Endothelial cell of umbilical vein (primary cell): ENCODE measurements around the gene ZNF24. TPM values are rescaled to one million over a fixed set of nuclear protein-coding genes. Genes with fewer than 3 reads are reported as not detected.
A peak's percentile ranks its signal among the peaks of the same experiment; 100 is the strongest.

Source experiments
- BruUV-seq: library from RNA; stranded (reverse); fragments of 400-500 nt; replicated peaks from 2 replicates; lab custom pipeline; 2021; lab: Mats Ljungman, UMichigan
- CTCF ChIA-PET: fragments of 300-600, 350-600 bp; sonication (Branson Sonifier 250); formaldehyde crosslinking; loops from one replicate; lab custom pipeline; 2021; ENCODE audit warnings: antibody characterized with exemption, inconsistent platforms; lab: Charles Lee
- POLR2A ChIA-PET: fragments of 300-600, 350-600 bp; sonication (Branson Sonifier 250); formaldehyde crosslinking; loops from one replicate; lab custom pipeline; 2021; ENCODE audit warnings: antibody characterized with exemption, inconsistent platforms; lab: Charles Lee
- DNase-seq: peaks from one replicate; pipeline ENCODE4 v3.0.0-alpha.2; 2011; ENCODE audit warnings: low read depth, low spot score
- FAIRE-seq: peaks from 2 replicates; lab custom pipeline; 2011; peaks lifted over from hg19 to GRCh38; lab: Jason Lieb, UNC
- H2AFZ ChIP-seq: 2 replicates; pipeline ENCODE4 v1.6.0; 2012; ENCODE audit warnings: low read depth, low read length, control low read depth, inconsistent platforms
- H3K27ac ChIP-seq: 2 replicates; pipeline ENCODE4 v1.5.1; 2011; ENCODE audit warnings: low read depth, mild to moderate bottlenecking, control low read depth, low read length, moderate library complexity; ENCODE audit not compliant: insufficient read depth
- H3K27me3 ChIP-seq, 2 experiments: 2 replicates each; pipeline versions ENCODE4 v1.6.0 to v1.6.1; 2011; ENCODE audit warnings: low read length in 2 of 2, mixed read lengths in 1 of 2; ENCODE audit not compliant: control insufficient read depth in 2 of 2, insufficient read depth in 2 of 2
- H3K36me3 ChIP-seq, 2 experiments: 2 replicates in 1 of 2; 3 replicates in 1 of 2; pipeline ENCODE4 v1.5.1; 2011; ENCODE audit warnings: low read length in 2 of 2, mild to moderate bottlenecking in 1 of 2, moderate library complexity in 1 of 2; ENCODE audit not compliant: control insufficient read depth in 2 of 2, insufficient read depth in 2 of 2; ENCODE audit errors: extremely low read depth in 1 of 2
- H3K4me1 ChIP-seq: 3 replicates; pipeline ENCODE4 v1.5.1; 2011; ENCODE audit warnings: mild to moderate bottlenecking, low read length; ENCODE audit not compliant: control insufficient read depth, insufficient read depth; ENCODE audit errors: extremely low read depth
- H3K4me2 ChIP-seq: 2 replicates; pipeline ENCODE4 v1.6.1; 2011; ENCODE audit warnings: low read length, control low read depth, mixed read lengths; ENCODE audit not compliant: insufficient read depth
- H3K4me3 ChIP-seq, 3 experiments: fragments of 200-600 bp in 1 of 3; sonication (generic), shearing (Covaris generic) in 1 of 3; replicated peaks in 1 of 3; 2 replicates each; pipeline ENCODE4 v1.5.1; 2011 to 2016; ENCODE audit warnings: control low read depth in 3 of 3, low read length in 3 of 3, mild to moderate bottlenecking in 2 of 3, inconsistent platforms in 1 of 3, low read depth in 1 of 3, moderate library complexity in 1 of 3; ENCODE audit not compliant: insufficient read depth in 1 of 3
- H3K79me2 ChIP-seq: 2 replicates; pipeline ENCODE4 v1.6.0; 2012; ENCODE audit warnings: low read length, inconsistent platforms; ENCODE audit not compliant: control insufficient read depth, insufficient read depth
- H3K9ac ChIP-seq: replicated peaks from 2 replicates; pipeline ENCODE3; 2011; ENCODE audit warnings: low read length, control low read depth; ENCODE audit not compliant: insufficient read depth; ENCODE audit errors: extremely low read depth
- H3K9me1 ChIP-seq: replicated peaks from 3 replicates; pipeline ENCODE4 v1.6.0; 2011; ENCODE audit warnings: mild to moderate bottlenecking, low read length; ENCODE audit not compliant: control insufficient read depth, insufficient read depth; ENCODE audit errors: extremely low read depth
- H3K9me3 ChIP-seq: replicated peaks from 2 replicates; pipeline ENCODE4 v1.5.1; 2012; ENCODE audit warnings: low read length, inconsistent platforms; ENCODE audit not compliant: control insufficient read depth, insufficient read depth
- H4K20me1 ChIP-seq: replicated peaks from 2 replicates; pipeline ENCODE3; 2011; ENCODE audit warnings: mild to moderate bottlenecking, low read length; ENCODE audit not compliant: control insufficient read depth, insufficient read depth; ENCODE audit errors: extremely low read depth
- EZH2 ChIP-seq: IDR thresholded peaks from 2 replicates; pipeline ENCODE4 v1.6.1; 2012; ENCODE audit warnings: borderline replicate concordance, low read depth, mild to moderate bottlenecking, moderate library complexity, low read length, inconsistent platforms; ENCODE audit not compliant: severe bottlenecking
- FOS ChIP-seq: IDR thresholded peaks from 2 replicates; pipeline ENCODE4 v1.6.1; 2011; ENCODE audit warnings: mild to moderate bottlenecking, low read length, moderate library complexity, borderline replicate concordance; ENCODE audit not compliant: insufficient read depth
- GATA2 ChIP-seq: IDR thresholded peaks from 2 replicates; pipeline ENCODE4 v1.7.0; 2011; ENCODE audit warnings: low read depth, mild to moderate bottlenecking, moderate library complexity, mixed read lengths, low read length; ENCODE audit not compliant: insufficient read length, insufficient read depth
- JUN ChIP-seq: IDR thresholded peaks from 2 replicates; pipeline ENCODE4 v1.6.1; 2011; ENCODE audit warnings: borderline replicate concordance, low read depth; ENCODE audit not compliant: insufficient read length, insufficient read depth
- MYC ChIP-seq: IDR thresholded peaks from one replicate; pipeline ENCODE4 v1.6.1; 2011; ENCODE audit warnings: mild to moderate bottlenecking, low read depth, low read length
- POLR2A ChIP-seq: IDR thresholded peaks from 2 replicates; pipeline ENCODE4 v1.6.1; 2012; ENCODE audit warnings: low read depth, mild to moderate bottlenecking, control low read depth, low read length
- dilution Hi-C: fragments of 300-500 bp; cut with MboI; formaldehyde crosslinking; loops from one replicate; pipeline ENCODE4 v1.15.0; 2019; ENCODE audit warnings: low sequenced_read_pairs; ENCODE audit not compliant: extremely low pct_ligation_motif_present
- intact Hi-C: fragments of 100-400 bp; cut with micrococcal nuclease; formaldehyde crosslinking; loops from one replicate; pipeline ENCODE4 v1.10.0; 2022
- polyA plus RNA-seq, 4 experiments: library from polyadenylated mRNA; depleted of rRNA in 3 of 4; stranded (reverse) in 3 of 4; unstranded in 1 of 4; fragments of >200 nt; gene quantifications; 2 replicates each; pipeline versions ENCODE4 v1.2.1 to v1.2.3, GENCODE V29; 2011 to 2012; ENCODE audit warnings: missing spikeins in 1 of 4
- total RNA-seq: library from RNA; stranded (reverse); gene quantifications from 2 replicates; pipeline ENCODE4 v1.2.3, GENCODE V29; 2021
- TF ChIP-seq, protein P1 (sequence below): IDR thresholded peaks from 2 replicates; pipeline ENCODE4 v1.6.1; 2011; ENCODE audit not compliant: insufficient read depth, insufficient read length
- TF ChIP-seq, protein P2 (sequence below), 2 donors: IDR thresholded peaks; 1 replicate in 1 of 2; 2 replicates in 1 of 2; pipeline ENCODE4 v1.5.1; 2011; ENCODE audit warnings: low read length in 2 of 2, mild to moderate bottlenecking in 2 of 2, moderate library complexity in 2 of 2, control low read depth in 1 of 2, inconsistent platforms in 1 of 2, low read depth in 1 of 2; ENCODE audit not compliant: insufficient read depth in 1 of 2; ENCODE audit errors: extremely low read depth in 1 of 2

The ZNF24 gene
- total and polyA plus RNA-seq, 2 donors (not counting 3 experiments of a cell fraction or from before 2014, with no cell fraction given), result 10.3 to 40.2 TPM

DNA sequence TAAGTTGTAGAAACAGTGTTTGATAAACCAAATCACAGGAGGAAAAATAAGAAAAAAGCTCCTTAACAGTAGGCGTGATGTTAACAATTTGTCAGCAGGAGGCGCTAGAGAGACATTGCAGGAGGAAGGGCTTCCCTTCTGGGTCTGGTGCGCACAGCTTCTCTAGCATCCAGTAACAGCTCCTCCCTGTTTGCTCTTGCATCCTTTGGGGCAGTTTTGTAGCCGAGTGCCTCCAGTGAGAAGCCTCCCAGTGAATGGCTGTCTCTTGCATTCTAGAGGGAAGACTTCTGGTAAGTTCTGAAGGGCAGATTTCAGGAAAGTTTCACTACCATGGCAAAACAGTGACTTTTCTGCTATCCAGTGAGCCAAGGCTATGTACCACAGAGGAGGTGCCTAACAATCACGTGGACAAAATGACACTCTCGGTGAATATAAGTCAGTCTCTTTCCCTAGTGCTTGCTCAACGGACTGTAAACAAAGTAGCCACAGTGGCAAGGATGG lies 42.4 kb upstream of the ZNF24 start:
- intact Hi-C loops, result loop anchor here (1.0 to 10.0 kb wide), 9 partner anchors 22 to 708 kb away; partner anchors contain the start of genes GALNT1 and RMP24
- Histone ChIP-seq H4K20me1 (no peaks in the 10 kb centered on the region), H2AFZ (peak overlapping the region; percentile 58), H3K4me2 (no peak overlapping the region), H3K9me1 (no peaks in the 10 kb centered on the region), H3K4me3 (no peak overlapping the region), H3K27me3 (no peaks in the 10 kb centered on the region), H3K36me3 (no peaks in the 10 kb centered on the region), H3K9ac (no peak overlapping the region), H3K27ac (no peak overlapping the region), H3K79me2 (no peaks in the 10 kb centered on the region), H3K9me3 (no peaks in the 10 kb centered on the region), H3K4me1 (no peaks in the 10 kb centered on the region)
- dilution Hi-C loops, result no loop called here
- BruUV-seq, result no TSS peak
- ChIA-PET POLR2A (no interaction called here), CTCF (interaction anchor here (0.6 to 1.9 kb wide), 77 partner anchors 8 to 898 kb away, joined by 3 to 23 read pairs (median 4); partner anchors contain the start of genes INO80C, RMP24, ZNF24 and ZNF396)
- DNase-seq (peak; percentile 82), FAIRE-seq (peak; percentile 83)
- no peak for TF ChIP-seq GATA2
- TF ChIP-seq, protein P1, sequence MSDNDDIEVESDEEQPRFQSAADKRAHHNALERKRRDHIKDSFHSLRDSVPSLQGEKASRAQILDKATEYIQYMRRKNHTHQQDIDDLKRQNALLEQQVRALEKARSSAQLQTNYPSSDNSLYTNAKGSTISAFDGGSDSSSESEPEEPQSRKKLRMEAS, result no peak
- TF ChIP-seq, protein P2, sequence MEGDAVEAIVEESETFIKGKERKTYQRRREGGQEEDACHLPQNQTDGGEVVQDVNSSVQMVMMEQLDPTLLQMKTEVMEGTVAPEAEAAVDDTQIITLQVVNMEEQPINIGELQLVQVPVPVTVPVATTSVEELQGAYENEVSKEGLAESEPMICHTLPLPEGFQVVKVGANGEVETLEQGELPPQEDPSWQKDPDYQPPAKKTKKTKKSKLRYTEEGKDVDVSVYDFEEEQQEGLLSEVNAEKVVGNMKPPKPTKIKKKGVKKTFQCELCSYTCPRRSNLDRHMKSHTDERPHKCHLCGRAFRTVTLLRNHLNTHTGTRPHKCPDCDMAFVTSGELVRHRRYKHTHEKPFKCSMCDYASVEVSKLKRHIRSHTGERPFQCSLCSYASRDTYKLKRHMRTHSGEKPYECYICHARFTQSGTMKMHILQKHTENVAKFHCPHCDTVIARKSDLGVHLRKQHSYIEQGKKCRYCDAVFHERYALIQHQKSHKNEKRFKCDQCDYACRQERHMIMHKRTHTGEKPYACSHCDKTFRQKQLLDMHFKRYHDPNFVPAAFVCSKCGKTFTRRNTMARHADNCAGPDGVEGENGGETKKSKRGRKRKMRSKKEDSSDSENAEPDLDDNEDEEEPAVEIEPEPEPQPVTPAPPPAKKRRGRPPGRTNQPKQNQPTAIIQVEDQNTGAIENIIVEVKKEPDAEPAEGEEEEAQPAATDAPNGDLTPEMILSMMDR (IDR thresholded peaks at IDR 0.05; ENCODE audit: extremely low read depth in 1 of 2, insufficient read depth in 1 of 2, low read depth in 1 of 2, low read length in 2 of 2), result peak; percentile 79 to 83

DNA sequence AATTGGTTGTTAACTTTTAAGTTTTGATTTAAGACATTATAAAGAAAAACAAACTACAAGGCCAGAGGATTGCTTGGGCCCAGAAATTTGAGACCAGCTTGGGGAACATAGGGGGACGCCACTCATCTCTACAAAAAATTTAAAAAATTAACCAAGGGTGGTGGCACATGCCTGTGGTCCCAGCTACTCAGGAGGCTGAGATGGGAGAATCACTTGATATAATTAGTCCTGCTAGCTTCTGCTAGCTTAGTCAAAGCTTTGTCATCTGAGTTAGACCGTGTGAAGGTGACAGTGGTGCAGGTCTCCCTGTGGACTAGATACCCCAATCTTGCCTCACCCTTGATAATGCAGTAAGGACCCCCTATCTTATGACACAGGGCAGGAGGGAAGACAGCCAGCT lies 38.9 kb upstream of the ZNF24 start:
- Histone ChIP-seq H3K27ac (no peak overlapping the region), H4K20me1 (no peaks in the 10 kb centered on the region), H3K4me3 (no peak overlapping the region), H3K9ac (no peak overlapping the region), H3K79me2 (no peaks in the 10 kb centered on the region), H3K4me2 (no peak overlapping the region), H3K27me3 (peaks cover 2 to 5% of the 10 kb centered on the region in 2 experiments), H3K36me3 (no peaks in the 10 kb centered on the region), H2AFZ (no peak overlapping the region), H3K9me3 (no peaks in the 10 kb centered on the region), H3K4me1 (no peaks in the 10 kb centered on the region), H3K9me1 (no peaks in the 10 kb centered on the region)
- no peak for TF ChIP-seq MYC
- TF ChIP-seq, protein P1, result no peak
- TF ChIP-seq FOS, result no peak
- TF ChIP-seq EZH2, result no peak
- TF ChIP-seq JUN, result no peak
- TF ChIP-seq GATA2, result no peak
- TF ChIP-seq POLR2A, result no peak
- DNase-seq (no peak), FAIRE-seq (no peak)
- no TSS peak for BruUV-seq
- dilution Hi-C loops, result no loop called here
- intact Hi-C loops, result loop anchor here (10.0 kb wide), 2 partner anchors 452 to 712 kb away; no protein-coding TSS in a partner anchor
- ChIA-PET CTCF (interaction anchor here (1.0 kb wide), 1 partner anchor 567 kb away, joined by 3 read pairs; no protein-coding TSS in a partner anchor), POLR2A (no interaction called here)
